ENCODE measurements around the gene ATG7.

DNA sequence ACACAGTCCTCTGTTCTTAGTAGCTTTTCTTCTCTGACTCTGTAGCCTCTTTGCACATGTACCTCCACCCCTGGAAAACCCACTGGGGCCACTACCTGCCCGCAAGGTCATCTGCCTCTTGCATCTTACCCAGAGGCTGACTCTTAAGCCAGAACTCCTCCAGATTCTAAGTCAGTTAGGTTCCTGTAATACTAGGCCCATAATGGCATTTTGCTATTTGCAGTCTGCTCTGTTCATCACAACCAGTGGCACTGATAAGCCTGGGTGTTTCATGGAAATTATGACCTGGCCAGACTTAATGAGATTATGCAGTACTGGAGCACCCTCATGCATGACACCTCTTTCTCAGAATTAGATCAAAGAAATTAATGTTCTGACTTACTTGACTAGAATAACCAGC is 31.7 kb upstream of the ATG7 start:
- TF ChIP-seq CTCF (IDR thresholded peaks at IDR 0.05; ENCODE audit: low read depth, low read length, poor library complexity, severe bottlenecking) = no peak
- TF ChIP-seq EZH2phosphoT487 (IDR thresholded peaks at IDR 0.05; ENCODE audit: borderline replicate concordance, low read length) = no peak

All from DOHH2 (cell line).